Activated CD8-positive, alpha-beta memory T cell treated with anti-CD3 and anti-CD28 coated beads, Interleukin-2, amount 50 U/mL, for 24 hours (primary cell): ENCODE results near the gene PRDM16.

Experiments
- DNase-seq: peaks from one replicate; pipeline ENCODE4 v3.0.0-alpha.2; 2020; ENCODE audit errors: extremely low read depth

PRDM16 gene

DNA sequence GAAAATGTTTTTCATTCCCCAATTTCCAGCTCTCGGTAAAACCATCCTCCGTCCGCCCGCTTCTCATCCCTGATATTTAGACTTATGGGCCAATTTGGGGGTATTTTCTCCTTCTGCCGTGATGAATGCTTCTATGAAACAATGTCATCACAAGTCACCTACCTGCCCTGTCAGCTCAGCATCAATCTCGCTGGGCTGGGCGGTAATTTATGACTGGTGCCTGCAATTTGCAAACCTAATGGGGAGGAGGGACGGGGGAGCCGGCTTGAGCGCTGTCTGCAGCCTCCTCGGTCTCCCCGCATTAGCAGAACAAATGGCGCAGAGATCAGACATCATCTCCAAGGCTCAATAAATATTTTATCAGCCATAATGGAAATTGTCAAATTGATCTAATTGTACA is 72.1 kb downstream of the PRDM16 start:
- no peak for DNase-seq

DNA sequence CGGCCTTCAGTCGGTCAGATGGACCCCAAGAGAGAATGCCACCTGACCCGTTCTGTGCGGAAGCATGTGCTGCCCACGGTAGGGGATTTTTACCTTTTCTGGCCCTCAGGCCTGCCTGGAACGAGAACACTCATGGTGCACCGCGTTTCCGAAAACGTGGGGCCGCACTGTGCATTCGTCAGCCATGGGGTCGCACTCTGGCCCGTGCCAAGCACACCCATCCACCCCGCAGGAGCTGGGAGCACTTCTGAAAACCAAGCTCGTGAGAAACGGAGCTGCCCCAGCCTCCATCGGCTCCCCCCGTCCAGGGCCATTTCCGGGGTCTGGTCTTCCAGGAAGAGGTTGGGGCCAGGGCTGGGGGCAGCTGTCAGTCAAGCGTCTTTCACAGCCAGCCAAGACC is 72.8 kb downstream of the PRDM16 start:
- no peak for DNase-seq

DNA sequence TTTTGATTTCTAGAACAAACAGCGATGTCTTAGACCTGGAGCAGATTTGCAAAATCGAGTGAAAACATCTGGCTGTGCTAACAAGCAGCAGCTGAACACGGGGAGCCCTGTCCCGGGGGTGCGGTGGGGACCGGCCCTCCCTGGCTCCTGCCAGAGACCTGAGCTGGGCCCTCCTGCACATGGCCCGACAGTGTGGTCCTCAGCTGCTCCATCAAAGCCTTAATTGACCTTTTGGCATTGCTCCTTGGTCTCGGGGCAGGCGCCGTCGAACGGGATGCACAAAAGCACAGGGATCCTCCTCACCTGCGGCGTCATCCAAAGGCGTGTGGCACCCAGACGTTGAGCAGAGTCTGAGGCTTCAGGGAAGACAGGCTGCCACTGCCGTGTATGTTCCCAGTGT is 73.2 kb downstream of the PRDM16 start:
- no peak for DNase-seq

DNA sequence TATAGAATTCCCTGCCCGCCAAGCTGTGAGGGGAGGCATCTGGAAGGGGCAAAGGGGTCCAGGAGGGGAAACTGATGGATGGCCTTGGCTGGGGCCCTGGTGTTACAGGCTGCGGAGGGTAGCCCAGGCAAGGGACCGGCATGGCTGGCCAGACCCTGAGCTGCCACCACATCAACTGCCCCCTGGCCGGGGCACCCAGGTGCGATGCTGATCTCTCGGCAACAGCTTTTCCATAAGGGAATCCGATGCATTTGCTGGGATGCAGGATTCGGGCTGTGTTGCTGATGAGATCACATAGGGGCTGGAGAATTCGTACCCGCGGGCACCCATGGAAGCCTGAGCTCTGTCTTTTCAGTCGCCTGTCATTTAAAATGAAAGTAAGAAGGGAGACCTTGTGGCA is 73.7 kb downstream of the PRDM16 start:
- no peak for DNase-seq

DNA sequence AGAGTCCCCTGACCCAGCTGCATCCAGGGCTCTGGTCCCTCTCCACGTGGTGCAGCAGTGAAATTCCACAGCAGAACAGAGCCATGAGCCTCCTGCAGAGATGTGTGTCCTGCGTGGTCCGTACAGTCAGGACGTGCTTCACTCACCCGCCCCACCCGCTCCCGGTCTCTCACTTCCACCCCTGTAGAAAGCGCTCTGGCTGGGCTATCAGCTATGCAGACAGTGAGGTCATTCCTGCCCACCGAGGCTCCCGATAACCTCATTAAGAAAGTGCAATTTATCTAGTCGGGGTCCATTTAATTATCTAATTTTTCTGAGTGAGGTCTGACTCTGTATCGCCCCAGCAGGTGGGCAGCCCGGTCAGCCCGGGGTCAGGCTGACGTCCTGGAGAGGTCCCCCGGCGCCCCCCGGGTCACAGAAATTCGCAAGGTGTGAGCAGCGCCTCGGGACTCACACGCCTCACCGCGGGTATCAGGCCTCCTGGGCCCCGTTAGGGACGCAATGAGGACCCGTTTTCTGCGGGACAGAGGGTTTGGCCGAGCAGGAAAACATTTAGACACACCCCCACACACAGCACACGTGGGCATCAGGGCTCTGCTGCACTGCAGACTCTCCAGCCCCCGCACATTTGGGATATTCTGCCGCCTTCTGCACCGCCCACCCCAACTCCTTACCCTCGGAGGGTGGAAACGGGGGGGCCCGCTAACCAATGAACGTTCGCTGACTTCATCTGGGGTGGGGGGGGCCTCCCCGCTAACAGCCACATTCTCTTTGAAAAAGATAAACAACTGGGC is 76.7 kb downstream of the PRDM16 start:
- no peak for DNase-seq

DNA sequence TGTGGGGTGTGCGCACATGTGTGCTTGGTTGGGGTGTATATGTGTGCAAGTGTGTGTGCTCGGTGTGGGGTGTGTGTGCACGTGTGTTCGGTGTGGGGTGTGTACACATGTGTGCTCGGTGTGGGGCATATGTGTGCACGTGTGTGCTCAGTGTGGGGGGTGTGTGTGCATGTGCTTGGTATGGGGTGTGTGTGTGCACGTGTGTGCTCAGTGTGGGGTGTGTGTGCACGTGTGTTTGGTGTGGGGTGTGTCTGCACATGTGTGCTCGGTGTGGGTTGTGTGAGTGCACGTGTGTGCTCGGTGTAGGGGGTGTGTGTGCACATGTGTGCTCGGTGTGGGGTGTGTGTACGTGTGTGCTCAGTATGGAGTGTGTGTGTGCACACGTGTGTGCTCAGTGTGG is 77.5 kb downstream of the PRDM16 start:
- no peak for DNase-seq

DNA sequence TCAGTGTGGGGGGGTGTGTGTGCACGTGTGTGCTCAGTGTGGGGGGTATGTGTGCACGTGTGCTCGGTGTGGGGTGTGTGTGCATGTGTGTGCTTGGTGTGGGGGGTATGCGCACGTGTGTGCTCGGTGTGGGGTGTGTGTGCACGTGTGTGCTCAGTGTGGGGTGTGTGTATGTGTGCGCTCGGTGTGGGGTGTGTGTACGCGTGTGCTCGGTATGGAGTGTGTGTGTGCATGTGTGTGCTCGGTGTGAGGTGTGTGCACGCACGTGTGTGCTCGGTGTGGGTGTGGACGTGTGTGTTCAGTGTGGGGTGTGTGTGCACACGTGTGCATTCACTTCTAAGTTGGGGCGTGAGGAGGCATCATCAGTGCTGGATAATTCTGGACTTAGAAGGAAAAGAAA is 77.9 kb downstream of the PRDM16 start:
- no peak for DNase-seq

DNA sequence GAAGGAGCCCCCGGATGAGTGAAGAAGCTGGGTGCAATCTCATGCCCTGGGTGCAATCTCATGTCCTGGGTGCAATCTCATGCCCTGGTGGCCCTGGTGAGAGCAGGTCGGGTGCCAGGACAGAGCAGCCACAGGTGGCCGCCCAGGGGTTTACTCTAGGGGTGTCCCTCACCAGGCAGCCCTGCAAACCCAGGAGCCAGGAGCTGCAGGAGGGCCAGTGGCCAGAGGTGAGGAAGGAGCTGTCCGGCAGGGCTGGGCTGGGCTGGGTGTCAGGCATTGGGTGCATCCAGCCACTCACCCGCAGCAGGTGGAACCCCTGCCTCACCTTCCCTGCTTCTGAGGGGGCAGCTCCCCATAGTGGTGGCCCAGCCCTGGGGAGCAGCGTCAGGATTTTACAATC is 79.2 kb downstream of the PRDM16 start:
- no peak for DNase-seq

DNA sequence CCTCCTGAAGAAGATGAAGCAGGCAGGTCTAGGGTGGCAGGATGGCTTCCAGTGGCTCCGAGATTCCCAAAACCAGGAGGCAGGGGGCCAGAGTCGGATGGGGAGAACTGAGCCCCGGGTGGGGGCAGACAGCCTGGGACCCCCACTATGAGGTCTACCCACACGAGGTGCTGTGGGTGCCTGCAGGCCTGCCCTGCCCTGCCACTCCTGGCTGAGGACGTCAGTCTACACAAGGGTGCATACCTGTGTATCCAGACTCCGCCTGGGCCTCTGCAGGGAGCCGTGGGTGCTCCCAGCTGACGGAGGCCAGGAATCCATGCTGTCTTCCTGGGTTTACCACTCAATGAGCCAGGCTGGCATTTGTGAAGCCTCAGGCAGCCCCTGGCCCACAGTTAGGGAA is 80.3 kb downstream of the PRDM16 start:
- no peak for DNase-seq

DNA sequence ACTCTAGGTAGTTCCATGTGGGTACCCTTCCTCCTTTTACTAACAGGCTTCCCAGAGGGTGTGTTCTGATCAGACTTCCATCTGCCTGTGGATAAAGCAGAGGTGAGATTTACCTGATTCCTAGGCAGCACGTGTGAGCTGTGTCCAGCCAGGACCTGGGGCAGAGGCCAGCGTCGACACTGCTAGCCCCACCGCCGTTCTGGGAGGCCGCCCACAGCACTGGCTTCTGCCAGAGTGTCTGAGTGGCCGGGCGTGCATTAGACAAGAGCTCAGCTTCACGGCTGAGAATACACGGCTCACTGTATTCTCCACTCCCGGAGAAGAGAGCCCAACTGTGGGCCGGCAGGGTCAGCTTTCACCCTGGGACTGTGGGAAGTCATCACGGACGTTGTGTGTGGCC is 82.5 kb downstream of the PRDM16 start:
- no peak for DNase-seq

DNA sequence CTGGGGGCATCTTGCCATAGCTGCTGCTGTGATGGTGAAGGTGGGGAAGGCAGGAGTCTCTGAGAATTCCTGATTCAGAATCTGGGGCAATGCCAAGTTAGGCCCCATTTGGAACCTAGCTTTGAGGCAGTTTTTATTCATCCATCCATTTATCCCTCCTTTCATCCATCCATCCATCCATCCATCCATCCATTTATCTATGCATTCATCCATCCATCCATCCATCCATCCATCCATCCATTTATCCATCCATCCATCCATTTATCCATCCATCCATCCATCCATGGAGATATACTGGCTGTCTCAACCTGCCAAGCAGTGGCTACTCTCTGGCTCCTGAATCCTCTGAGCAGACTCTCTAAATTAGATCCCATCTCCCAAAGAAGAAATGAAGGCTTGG is 83.1 kb downstream of the PRDM16 start:
- DNase-seq = no peak

DNA sequence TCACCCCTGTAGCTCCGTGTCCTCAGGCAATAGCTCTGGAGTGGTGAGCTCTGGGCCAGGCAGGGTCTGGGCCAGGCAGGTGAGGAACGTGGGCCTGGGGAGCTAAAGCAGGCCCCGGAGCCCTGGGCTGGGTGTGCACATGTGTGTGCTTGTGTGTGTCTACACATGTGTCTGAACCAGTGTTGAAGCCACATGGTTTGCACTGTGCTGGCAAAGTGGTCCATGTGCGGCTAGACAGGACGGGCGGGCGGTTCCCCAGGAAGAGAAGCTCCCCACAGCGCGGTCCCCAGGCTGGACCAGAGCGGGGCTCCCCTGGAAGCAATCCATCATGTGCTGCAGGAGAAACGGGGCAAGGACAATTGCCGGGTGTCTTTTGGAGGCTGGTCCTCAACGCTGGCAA is 84.2 kb downstream of the PRDM16 start:
- DNase-seq = no peak

DNA sequence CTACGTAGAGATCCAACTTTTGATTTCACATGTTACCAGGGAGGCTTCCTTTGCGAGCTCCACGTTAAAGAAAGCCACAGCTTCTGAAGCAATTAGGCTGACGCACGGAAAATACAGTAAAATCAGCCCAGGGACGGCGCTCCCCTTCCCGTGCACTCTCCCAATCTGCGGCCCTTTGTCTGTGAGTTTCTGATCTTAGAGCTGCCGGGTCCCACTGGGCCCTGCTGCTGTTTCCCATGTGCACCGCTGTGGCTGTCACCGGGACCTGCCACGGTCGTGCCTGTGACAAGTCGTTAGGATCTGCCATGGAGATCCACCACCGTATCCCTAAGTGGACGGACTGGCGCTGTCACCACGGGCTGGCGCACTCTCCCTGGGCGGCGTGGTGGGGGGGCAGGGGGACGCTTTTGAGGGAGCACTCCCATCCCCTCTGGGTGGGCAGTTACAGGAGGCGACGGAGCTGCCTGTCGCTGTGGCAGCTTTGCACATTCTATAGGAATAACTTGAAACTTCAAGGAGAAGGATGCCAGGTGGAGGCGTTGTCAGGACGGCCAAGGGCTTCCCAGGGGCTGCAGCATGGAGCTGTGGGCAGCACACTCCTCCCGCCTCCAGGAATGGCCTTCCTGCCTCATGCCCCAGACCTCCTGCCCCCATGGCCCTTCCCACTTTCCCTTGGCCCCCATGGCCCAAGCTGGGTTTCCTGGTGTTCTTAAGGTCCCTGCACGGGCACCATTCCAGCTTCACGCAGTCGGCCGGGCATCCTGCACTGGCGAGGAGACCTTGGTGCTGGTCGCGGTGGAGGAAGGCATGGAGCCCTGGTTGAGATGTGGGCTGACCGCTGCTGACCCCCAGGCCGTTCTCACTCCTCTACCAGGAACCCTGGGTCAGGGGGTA is 85.1 kb downstream of the PRDM16 start:
- DNase-seq = no peak

DNA sequence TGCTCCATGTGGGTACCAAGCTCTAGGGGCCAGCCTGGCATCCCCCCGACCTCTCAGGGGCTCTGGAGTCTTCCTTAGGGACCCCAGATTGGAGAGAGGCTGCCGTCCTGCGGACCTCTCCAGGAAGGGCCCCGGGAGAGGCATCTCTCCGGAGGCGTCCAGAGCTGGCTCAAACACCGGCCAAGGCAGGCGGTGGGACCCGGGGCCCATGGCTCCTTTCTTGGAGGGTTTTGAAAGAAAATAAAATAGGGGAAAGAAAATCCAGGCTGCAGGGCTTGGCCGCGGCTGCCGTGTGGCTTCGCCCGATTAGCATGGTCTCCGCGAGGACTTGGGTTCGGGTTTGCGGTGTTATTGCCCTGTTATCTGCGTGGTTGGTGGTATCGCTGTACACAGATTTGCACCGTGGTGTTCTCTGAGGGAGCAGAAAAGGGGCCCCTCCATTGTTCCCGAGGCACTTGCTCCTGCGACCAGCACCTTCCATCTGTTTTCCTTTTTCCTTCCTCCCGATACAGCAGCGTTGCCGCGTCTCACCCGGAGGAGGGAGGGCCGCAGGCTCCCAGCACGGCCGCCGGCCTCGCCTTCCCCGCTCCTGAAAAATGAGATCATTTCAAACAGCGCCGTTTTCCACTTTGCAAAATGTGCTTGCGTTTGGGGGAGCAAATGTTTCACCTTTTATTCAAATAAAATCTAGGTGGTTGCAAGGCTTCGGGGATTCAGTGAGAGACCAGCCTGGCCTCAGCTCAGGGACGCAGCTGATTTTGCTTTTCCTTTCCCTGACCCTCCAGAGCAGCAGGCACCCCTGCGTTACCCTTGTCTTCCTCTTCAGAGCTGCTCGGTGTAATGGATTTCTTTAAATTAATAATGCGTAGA is 86.3 kb downstream of the PRDM16 start:
- DNase-seq = no peak

DNA sequence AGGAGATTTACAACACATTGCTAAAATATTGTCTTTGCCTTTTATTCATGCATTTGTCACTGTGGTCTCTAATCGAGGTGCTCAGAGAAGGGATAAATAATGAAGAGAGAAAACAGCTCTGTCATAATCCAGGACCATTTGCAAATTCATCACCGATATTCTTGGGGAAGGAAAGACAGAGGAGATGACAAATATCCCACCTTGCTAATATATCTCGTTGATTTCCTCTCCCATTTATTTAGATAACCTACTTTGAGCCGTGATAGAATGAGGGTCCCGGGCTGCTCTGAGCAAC is 86.9 kb downstream of the PRDM16 start:
- no peak for DNase-seq

DNA sequence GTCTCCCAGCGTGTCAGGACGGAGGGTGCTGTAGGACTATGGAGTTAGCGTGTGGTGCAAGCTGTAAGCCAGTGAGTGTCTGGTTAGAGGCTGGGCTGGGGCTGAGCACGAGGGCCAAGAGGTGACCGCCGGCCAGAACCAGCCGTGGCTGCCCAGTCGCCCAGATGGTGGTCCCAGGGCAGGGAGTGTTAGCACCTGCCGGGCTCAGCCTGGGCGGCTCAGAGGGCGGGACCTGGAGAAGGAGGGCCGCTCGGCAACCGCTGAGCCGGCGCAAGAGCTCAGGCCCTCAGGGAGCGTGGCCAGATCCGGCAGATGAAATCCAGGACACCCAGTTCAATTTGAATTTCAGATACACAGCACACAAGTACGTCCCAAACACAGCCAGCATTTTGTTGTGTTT is 87.9 kb downstream of the PRDM16 start:
- no peak for DNase-seq

DNA sequence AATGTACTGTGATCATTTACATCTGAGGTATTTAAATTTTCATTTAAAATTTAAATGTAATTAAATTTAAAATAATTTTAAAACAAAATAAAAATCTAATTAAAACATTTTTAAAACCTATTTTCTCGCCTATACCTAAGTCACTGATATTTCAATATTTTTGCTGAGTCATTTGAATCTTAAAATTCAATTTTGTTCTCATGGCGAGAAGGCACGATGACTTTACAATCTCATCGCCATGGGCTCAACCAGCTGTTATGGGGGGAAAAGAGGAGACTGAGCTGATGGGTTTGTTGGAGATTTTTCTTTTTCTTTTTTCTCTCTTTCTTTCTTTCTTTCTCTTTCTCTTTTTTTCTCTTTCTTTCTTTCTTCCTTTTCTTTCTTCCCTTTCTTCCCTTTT is 89.3 kb downstream of the PRDM16 start:
- no peak for DNase-seq

DNA sequence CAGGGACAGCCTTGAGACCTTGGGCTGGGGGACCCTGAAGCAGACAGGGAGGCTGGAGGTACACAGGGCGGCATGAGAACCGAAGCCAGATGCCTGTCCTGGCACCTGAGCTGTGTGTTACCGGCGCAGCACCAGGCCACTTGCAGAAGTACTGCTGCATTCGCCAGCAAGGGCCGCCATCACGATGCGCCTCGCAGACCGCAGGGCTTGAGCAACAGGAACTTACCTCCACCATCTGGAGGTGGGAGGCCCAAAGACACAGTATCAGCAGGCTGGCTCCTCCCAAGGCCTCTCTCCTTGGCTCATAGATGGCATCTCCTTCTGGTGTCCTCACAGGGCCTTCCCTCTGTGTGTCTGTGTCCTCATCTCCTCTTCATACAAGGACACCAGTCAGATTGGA is 90.1 kb downstream of the PRDM16 start:
- no peak for DNase-seq

DNA sequence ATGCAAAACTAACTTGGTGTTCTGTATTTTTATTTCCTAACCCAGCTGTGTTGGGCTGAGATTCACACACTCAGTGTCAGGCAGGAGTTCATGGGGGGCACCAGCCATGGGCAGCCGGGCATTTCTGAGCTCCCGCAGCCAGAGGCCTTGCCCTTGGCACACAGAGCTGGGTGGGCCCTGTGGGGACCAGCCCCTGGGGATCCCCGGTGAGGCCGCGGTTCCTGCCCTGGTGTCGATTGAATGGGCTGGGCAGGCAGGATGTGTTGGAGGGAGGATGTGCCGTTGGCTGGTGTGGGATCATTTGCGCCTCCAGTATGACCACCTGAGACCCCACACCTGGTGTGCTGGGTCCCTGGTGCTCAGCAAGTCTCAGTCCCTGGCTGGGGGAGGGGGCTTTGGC is 91.0 kb downstream of the PRDM16 start:
- DNase-seq = no peak

DNA sequence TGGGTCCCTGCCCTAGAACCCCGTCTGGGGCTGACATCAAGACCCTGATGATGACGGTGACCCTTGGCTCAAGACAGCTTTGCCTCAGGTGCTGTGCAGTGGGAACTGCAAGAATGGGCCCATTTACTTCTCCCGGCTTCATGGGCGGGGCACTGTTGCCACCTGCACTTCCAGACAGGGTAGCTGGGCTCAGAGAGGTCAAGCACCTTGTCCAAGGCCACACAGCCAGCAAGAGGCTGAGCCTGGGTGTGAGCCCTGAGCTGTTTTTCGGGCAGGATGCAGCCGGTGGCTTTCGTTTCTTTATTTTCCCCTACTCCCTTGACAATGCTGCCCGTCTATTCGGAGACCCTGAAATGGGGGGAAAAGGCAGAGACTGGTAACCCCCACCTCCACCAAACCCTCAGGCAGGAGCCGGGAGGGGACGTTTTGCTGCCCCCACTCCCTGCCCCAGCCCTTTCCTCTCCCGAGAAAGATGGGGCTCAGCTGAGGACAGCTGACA is 91.7 kb downstream of the PRDM16 start:
- no peak for DNase-seq

DNA sequence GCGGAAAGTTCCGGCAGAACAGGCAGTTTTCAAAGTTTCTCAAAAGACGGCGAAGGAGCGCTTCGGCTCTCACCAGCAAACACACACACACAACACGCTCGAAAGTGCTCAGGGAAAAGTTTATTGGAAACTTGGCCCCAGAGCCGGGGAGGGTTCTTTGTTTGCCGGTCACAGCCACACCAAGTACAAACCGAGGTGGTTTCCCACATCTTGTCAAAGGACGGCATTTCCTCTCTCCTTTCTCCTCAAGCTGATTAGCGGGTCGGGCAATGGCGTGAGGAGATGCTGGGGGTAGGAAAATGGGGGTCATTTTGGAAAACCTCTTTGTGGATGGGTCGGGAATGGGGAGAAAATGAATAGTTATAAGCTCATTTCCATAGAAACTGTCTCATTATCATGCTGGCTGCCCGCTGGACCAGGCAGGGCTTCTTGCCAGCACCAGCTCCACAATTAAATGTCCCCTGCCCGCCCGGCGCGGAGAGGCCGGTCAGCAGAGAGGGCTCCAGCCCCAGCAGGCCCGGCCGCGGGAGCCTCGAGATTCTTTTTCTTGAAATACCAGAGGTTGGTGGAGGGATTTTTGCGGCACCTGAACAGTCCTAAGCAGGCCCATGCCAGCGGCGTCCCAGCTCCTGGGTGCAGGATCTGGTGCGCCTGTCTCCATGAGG is 92.3 kb downstream of the PRDM16 start:
- no peak for DNase-seq
